OCI-LY3 (cell line): ENCODE data around the gene ZNF488.

Experiments
- EZH2phosphoT487 ChIP-seq: fragments of 200-600 bp; shearing (Covaris generic); IDR thresholded peaks from 2 replicates; pipeline ENCODE4 v1.6.1; 2018; ENCODE audit warnings: antibody characterized with exemption, mixed run types, low read depth
- TF ChIP-seq, protein P1 (sequence below): fragments of 200-600, 300-600 bp; sonication (generic); IDR thresholded peaks from 2 replicates; pipeline ENCODE4 v1.5.1; 2014; ENCODE audit warnings: antibody characterized with exemption, low read length, low read depth

DNA sequence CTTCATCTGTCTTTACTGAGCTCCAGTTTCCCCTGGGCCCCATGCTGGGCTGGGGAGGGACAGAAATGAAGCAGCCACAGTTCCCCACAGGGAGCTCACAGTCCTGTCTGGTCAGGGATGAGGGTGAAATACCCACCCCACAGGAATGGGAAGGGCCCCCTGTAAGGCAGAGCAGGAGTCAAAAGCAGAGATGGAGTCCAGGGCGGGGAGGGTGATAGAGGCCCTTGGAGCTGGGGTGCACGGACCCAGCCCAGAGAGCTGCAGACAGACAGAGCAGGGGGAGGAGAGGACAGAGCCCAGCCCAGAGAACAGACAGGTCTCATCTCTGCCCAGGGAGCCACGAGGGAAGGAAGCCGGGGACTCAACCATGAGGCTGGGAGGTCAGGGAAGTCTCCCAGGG, 34.9 kb upstream of the ZNF488 start:
- TF ChIP-seq, protein P1, sequence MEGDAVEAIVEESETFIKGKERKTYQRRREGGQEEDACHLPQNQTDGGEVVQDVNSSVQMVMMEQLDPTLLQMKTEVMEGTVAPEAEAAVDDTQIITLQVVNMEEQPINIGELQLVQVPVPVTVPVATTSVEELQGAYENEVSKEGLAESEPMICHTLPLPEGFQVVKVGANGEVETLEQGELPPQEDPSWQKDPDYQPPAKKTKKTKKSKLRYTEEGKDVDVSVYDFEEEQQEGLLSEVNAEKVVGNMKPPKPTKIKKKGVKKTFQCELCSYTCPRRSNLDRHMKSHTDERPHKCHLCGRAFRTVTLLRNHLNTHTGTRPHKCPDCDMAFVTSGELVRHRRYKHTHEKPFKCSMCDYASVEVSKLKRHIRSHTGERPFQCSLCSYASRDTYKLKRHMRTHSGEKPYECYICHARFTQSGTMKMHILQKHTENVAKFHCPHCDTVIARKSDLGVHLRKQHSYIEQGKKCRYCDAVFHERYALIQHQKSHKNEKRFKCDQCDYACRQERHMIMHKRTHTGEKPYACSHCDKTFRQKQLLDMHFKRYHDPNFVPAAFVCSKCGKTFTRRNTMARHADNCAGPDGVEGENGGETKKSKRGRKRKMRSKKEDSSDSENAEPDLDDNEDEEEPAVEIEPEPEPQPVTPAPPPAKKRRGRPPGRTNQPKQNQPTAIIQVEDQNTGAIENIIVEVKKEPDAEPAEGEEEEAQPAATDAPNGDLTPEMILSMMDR = no peak
- TF ChIP-seq EZH2phosphoT487 = no peak
